ENCODE measurements around the gene PDLIM4. TPM values are rescaled to one million over a fixed set of nuclear protein-coding genes. Genes with fewer than 3 reads are reported as not detected.

PDLIM4 gene
- polyA plus RNA-seq, 1 donor from 2014 or later: not detected

DNA sequence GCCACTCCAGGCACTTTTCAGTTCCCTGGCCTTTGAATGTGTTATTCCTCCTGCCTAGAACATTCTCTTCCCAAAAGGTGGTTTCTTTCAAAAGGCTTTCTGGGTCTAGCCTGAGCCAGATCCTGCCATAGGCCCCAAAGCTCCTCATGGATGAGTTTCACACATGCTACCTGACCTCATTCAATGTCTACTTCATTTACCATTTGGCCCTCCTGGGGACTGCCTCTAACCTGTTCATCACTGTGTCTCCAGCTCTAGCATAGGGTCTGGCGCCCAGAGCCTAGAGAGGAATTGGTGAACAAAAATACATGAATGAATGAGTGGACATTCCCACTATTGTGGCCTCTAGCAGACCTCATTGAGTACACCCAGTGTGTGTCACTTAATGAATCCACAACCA lies 24.4 kb upstream of the PDLIM4 start:
- no peak overlapping the region for H3K4me3 ChIP-seq (ENCODE audit: low read length)
- H2AFZ ChIP-seq (ENCODE audit: low read depth, low read length): no peak overlapping the region
- no peaks in the 10 kb centered on the region for H4K20me1 ChIP-seq (ENCODE audit: insufficient read depth)
- no peak overlapping the region for H3K27ac ChIP-seq (ENCODE audit: low read length)
- no peaks in the 10 kb centered on the region for H3K9me3 ChIP-seq (ENCODE audit: low read length)
- H3K36me3 ChIP-seq (ENCODE audit: insufficient read depth, low read length): no peaks in the 10 kb centered on the region
- no peak overlapping the region for H3K4me2 ChIP-seq (ENCODE audit: low read length)
- no peaks in the 10 kb centered on the region for H3K27me3 ChIP-seq (ENCODE audit: insufficient read depth, low read depth, low read length)
- no peak overlapping the region for H3K9ac ChIP-seq (ENCODE audit: low read length)
- TF ChIP-seq TAF1 (IDR thresholded peaks at IDR 0.05; ENCODE audit: low read depth) (no peak), CTCF (IDR thresholded peaks at IDR 0.05; ENCODE audit: poor library complexity, severe bottlenecking) (no peak), SMC3 (conservative IDR thresholded peaks at IDR 0.05; ENCODE audit: poor library complexity) (no peak), RAD21 (conservative IDR thresholded peaks at IDR 0.05) (no peak), EZH2 (IDR thresholded peaks at IDR 0.05; ENCODE audit: borderline replicate concordance, insufficient read depth, low read length, poor library complexity, severe bottlenecking) (no peak), POLR2AphosphoS5 (IDR thresholded peaks at IDR 0.05) (no peak), EP300 (conservative IDR thresholded peaks at IDR 0.05; ENCODE audit: poor library complexity, severe bottlenecking) (no peak), MXI1 (conservative IDR thresholded peaks at IDR 0.05; ENCODE audit: poor library complexity, severe bottlenecking) (no peak)
- TF ChIP-seq, protein P1, sequence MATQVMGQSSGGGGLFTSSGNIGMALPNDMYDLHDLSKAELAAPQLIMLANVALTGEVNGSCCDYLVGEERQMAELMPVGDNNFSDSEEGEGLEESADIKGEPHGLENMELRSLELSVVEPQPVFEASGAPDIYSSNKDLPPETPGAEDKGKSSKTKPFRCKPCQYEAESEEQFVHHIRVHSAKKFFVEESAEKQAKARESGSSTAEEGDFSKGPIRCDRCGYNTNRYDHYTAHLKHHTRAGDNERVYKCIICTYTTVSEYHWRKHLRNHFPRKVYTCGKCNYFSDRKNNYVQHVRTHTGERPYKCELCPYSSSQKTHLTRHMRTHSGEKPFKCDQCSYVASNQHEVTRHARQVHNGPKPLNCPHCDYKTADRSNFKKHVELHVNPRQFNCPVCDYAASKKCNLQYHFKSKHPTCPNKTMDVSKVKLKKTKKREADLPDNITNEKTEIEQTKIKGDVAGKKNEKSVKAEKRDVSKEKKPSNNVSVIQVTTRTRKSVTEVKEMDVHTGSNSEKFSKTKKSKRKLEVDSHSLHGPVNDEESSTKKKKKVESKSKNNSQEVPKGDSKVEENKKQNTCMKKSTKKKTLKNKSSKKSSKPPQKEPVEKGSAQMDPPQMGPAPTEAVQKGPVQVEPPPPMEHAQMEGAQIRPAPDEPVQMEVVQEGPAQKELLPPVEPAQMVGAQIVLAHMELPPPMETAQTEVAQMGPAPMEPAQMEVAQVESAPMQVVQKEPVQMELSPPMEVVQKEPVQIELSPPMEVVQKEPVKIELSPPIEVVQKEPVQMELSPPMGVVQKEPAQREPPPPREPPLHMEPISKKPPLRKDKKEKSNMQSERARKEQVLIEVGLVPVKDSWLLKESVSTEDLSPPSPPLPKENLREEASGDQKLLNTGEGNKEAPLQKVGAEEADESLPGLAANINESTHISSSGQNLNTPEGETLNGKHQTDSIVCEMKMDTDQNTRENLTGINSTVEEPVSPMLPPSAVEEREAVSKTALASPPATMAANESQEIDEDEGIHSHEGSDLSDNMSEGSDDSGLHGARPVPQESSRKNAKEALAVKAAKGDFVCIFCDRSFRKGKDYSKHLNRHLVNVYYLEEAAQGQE (IDR thresholded peaks at IDR 0.05; ENCODE audit: borderline replicate concordance): no peak
- no peaks in the 10 kb centered on the region for H3K79me2 ChIP-seq (replicated peaks; ENCODE audit: insufficient read depth, low read length)
- no peaks in the 10 kb centered on the region for H3K9me2 ChIP-seq (ENCODE audit: insufficient read depth, low read length)
- H3F3A ChIP-seq (ENCODE audit: insufficient read depth, low read length, poor library complexity, severe bottlenecking): no peaks in the 10 kb centered on the region

DNA sequence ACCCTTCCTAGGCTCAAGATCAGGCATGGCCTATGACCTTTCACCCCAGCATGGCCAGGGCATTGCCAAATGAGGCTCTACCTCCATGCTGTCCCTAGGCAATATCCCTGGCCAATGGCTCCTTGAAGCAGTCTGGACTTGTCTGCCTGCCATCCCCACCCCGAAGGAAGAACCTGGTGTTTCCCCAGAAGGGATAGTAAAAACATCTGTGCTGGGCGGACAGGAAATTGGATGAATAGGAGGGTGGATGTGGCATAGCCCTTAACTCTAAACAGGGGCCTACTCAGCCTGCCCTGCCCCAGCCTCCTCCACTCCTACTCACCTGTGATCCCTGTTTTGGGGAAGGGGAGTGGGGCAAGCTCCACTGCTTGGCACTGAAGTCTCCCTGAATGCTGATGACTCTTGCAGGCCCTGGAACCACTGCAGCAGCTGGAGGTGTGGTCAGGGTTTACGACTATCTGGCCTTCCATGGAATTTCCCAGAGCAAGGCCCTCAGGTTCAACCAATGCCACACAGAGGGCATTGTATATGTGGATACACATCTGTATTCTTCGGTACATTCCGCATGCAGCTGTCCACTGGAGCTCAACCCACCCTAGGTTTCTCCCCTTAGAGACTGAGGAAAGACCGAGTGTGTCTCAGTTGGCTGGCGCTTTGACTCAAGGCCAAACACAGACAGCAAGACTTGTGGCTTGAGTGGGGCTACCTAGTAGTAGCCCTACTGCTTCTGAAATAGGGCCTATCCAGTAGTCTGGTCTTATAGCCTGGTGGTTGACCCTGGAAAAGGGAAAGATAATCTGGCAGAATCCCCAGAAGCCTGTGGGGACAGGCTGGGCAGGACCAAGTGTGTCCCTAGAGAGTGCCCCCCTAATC lies 23.4 kb upstream of the PDLIM4 start:
- Histone ChIP-seq H3K4me2 (ENCODE audit: low read length) (no peak overlapping the region), H3K27ac (ENCODE audit: low read length) (no peak overlapping the region), H3K9me3 (ENCODE audit: low read length) (no peaks in the 10 kb centered on the region), H3K27me3 (ENCODE audit: insufficient read depth, low read depth, low read length) (no peaks in the 10 kb centered on the region), H3K9ac (ENCODE audit: low read length) (no peak overlapping the region), H3K9me2 (ENCODE audit: insufficient read depth, low read length) (no peaks in the 10 kb centered on the region), H3F3A (ENCODE audit: insufficient read depth, low read length, poor library complexity, severe bottlenecking) (no peaks in the 10 kb centered on the region), H3K36me3 (ENCODE audit: insufficient read depth, low read length) (no peaks in the 10 kb centered on the region), H3K4me3 (ENCODE audit: low read length) (no peak overlapping the region), H2AFZ (ENCODE audit: low read depth, low read length) (no peak overlapping the region), H4K20me1 (ENCODE audit: insufficient read depth) (no peaks in the 10 kb centered on the region), H3K79me2 (replicated peaks; ENCODE audit: insufficient read depth, low read length) (no peaks in the 10 kb centered on the region)
- no peak for TF ChIP-seq EP300 (conservative IDR thresholded peaks at IDR 0.05; ENCODE audit: poor library complexity, severe bottlenecking)
- no peak for TF ChIP-seq CTCF (IDR thresholded peaks at IDR 0.05; ENCODE audit: poor library complexity, severe bottlenecking)
- TF ChIP-seq RAD21 (conservative IDR thresholded peaks at IDR 0.05): no peak
- TF ChIP-seq SMC3 (conservative IDR thresholded peaks at IDR 0.05; ENCODE audit: poor library complexity): no peak
- no peak for TF ChIP-seq EZH2 (IDR thresholded peaks at IDR 0.05; ENCODE audit: borderline replicate concordance, insufficient read depth, low read length, poor library complexity, severe bottlenecking)
- TF ChIP-seq MXI1 (conservative IDR thresholded peaks at IDR 0.05; ENCODE audit: poor library complexity, severe bottlenecking): no peak
- TF ChIP-seq TAF1 (IDR thresholded peaks at IDR 0.05; ENCODE audit: low read depth): no peak
- no peak for TF ChIP-seq POLR2AphosphoS5 (IDR thresholded peaks at IDR 0.05)
- TF ChIP-seq, protein P1 (IDR thresholded peaks at IDR 0.05; ENCODE audit: borderline replicate concordance): no peak

Data from neural cell (in vitro differentiated cells).